Mesothelial cell of epicardium (in vitro differentiated cells): ENCODE measurements around the gene CLIP3. TPM values are rescaled to one million over a fixed set of nuclear protein-coding genes. Genes with fewer than 3 reads are reported as not detected.
"Not testable (repeated sequence)": the region's sequence is repeated elsewhere in the genome, so short reads cannot be mapped to it uniquely, and the experiment has no call there.

ENCODE experiments used
- DNase-seq, 2 experiments: peaks; one replicate each; pipeline ENCODE4 v3.0.0; 2021; ENCODE audit warnings: low spot score in 2 of 2; ENCODE audit not compliant: unreplicated experiment in 2 of 2
- H3K27ac Mint-ChIP-seq: 2 replicates; pipeline ENCODE4 v1.8.0; 2021; ENCODE audit warnings: mixed read lengths
- H3K27me3 Mint-ChIP-seq: 2 replicates; pipeline ENCODE4 v1.8.0; 2021; ENCODE audit warnings: low read depth, mixed read lengths
- H3K36me3 Mint-ChIP-seq: 2 replicates; pipeline ENCODE4 v1.8.0; 2021; ENCODE audit warnings: mixed read lengths
- H3K4me1 Mint-ChIP-seq: 2 replicates; pipeline ENCODE4 v1.8.0; 2021; ENCODE audit warnings: mixed read lengths
- H3K4me3 Mint-ChIP-seq: 2 replicates; pipeline ENCODE4 v1.8.0; 2021; ENCODE audit warnings: mild to moderate bottlenecking, moderate library complexity, mixed read lengths
- H3K9me3 Mint-ChIP-seq: 2 replicates; pipeline ENCODE4 v1.8.0; 2021; ENCODE audit warnings: mixed read lengths
- total RNA-seq: library from RNA; stranded (reverse); gene quantifications from 3 replicates; pipeline ENCODE4 v1.2.1, GENCODE V29; 2021
- TF ChIP-seq, protein P1 (sequence below): fragments of 200-600 bp; sonication (generic); IDR thresholded peaks from one replicate; pipeline ENCODE4 v1.5.0; 2021; ENCODE audit warnings: antibody characterized with exemption; ENCODE audit not compliant: unreplicated experiment

CLIP3 gene
- total RNA-seq, 1 donor from 2014 or later, result 59.0 TPM

DNA sequence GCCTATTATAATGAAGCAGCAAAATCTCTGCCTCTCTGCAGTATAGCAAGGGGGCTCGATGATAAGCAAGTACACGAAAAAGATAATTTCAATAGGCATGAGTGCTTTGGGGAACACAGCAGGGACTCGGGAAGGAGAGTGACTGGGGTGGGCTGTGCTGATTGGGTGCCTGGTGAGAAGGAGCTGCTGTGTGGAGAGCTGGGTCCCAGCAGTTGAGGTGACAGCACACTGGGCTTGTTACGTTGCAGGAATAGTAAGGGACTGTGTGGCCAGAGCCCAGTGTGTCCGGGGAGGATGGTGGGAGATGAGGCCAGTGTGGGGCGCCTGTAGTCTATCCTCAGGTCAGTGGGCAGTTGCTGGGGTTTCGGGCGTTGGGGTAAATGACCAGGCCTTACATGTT, 39.4 kb upstream of the CLIP3 start:
- Mint-ChIP-seq H3K36me3 (peaks cover 13% of the 10 kb centered on the region), H3K27ac (no peak overlapping the region), H3K4me1 (peaks cover 3% of the 10 kb centered on the region), H3K9me3 (no peaks in the 10 kb centered on the region), H3K4me3 (no peak overlapping the region), H3K27me3 (no peaks in the 10 kb centered on the region)
- DNase-seq, result no peak
- TF ChIP-seq, protein P1, sequence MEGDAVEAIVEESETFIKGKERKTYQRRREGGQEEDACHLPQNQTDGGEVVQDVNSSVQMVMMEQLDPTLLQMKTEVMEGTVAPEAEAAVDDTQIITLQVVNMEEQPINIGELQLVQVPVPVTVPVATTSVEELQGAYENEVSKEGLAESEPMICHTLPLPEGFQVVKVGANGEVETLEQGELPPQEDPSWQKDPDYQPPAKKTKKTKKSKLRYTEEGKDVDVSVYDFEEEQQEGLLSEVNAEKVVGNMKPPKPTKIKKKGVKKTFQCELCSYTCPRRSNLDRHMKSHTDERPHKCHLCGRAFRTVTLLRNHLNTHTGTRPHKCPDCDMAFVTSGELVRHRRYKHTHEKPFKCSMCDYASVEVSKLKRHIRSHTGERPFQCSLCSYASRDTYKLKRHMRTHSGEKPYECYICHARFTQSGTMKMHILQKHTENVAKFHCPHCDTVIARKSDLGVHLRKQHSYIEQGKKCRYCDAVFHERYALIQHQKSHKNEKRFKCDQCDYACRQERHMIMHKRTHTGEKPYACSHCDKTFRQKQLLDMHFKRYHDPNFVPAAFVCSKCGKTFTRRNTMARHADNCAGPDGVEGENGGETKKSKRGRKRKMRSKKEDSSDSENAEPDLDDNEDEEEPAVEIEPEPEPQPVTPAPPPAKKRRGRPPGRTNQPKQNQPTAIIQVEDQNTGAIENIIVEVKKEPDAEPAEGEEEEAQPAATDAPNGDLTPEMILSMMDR, result no peak

- not testable (repeated sequence) for H3K27ac Mint-ChIP-seq, H3K27me3 Mint-ChIP-seq, H3K4me3 Mint-ChIP-seq, H3K9me3 Mint-ChIP-seq, H3K4me1 Mint-ChIP-seq, DNase-seq
- H3K36me3 Mint-ChIP-seq, result peaks cover 11% of the 10 kb centered on the region
Measured at GRCh38 chr19:36068810-36069499, 36.3 kb upstream of the CLIP3 start.

DNA sequence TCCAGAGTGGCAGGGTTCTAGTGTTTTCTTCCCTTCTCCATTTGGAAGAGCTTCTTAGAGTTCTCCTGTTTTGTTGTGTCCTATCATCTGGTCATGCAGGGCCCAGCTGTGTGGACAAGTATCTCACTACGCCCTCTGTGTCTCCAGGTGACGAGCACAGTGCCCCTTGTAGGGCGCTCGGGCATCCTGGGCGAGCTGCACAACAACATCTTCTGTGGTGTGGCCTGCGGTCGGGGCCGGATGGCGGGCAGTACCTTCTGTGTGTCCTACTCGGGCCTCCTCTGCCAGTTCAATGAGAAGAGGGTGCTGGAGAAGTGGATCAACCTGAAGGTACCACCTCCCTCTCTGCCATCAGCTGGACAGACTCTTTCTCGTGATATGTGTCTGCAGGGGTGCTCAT, 35.0 kb upstream of the CLIP3 start:
- H3K27me3 Mint-ChIP-seq, result no peaks in the 10 kb centered on the region
- peaks cover 11% of the 10 kb centered on the region for H3K36me3 Mint-ChIP-seq
- no peak for DNase-seq
- H3K9me3 Mint-ChIP-seq, result no peaks in the 10 kb centered on the region
- TF ChIP-seq, protein P1, result no peak
- H3K4me1 Mint-ChIP-seq, result peaks cover 3% of the 10 kb centered on the region
- H3K4me3 Mint-ChIP-seq, result no peak overlapping the region
- H3K27ac Mint-ChIP-seq, result no peak overlapping the region

DNA sequence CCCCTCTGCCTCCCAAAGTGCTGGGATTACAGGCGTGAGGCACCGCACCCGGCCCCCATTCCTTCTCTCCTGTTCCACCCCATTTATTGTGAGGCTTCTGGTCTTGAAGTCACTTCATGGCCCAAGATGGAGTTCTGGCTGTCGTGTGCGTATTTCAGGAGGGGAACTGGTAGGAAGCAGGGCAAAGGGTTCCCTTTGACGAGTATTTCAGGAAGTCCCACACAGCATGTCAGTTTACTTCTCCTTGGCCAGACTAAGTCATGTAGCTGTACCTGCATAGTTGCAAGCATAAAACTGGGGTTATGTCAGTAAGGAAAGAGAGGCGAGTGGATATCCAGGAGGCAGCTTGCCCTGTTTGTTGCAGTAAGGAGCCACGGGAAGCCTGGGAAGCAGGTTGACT, 32.2 kb upstream of the CLIP3 start:
- no peak overlapping the region for H3K4me3 Mint-ChIP-seq
- H3K36me3 Mint-ChIP-seq, result peaks cover 6% of the 10 kb centered on the region
- no peak overlapping the region for H3K27ac Mint-ChIP-seq
- H3K9me3 Mint-ChIP-seq, result no peaks in the 10 kb centered on the region
- TF ChIP-seq, protein P1, result no peak
- no peaks in the 10 kb centered on the region for H3K4me1 Mint-ChIP-seq
- DNase-seq, result no peak
- no peaks in the 10 kb centered on the region for H3K27me3 Mint-ChIP-seq

- Mint-ChIP-seq H3K36me3 (no peaks in the 10 kb centered on the region), H3K4me1 (peaks cover under 1% of the 10 kb centered on the region), H3K27ac (no peak overlapping the region), H3K27me3 (no peaks in the 10 kb centered on the region), H3K9me3 (no peaks in the 10 kb centered on the region), H3K4me3 (no peak overlapping the region)
- DNase-seq, result no peak
- TF ChIP-seq, protein P1, result no peak
Measured at GRCh38 chr19:36061367-36061766, 28.7 kb upstream of the CLIP3 start.

DNA sequence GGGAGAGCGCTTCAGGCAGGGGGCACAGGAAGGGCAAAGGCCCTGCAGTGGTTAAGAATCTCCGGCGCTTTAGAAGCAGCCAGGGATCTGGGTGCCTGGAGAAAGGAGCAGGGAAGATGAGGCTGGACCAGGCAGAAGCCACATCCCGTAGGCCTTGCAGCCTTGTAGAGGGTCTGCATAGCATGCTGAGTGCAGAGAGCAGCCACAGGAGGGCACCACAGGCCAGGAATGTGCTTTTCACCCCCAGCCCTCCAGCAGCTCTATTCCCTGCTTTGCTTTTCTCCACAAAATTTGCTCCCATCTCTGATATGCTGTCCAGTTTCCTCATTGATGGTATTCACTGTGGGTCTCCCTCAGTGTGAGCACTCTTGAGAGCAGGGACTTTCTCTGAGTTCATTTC, 27.8 kb upstream of the CLIP3 start:
- H3K9me3 Mint-ChIP-seq, result no peaks in the 10 kb centered on the region
- DNase-seq, result no peak
- H3K27me3 Mint-ChIP-seq, result no peaks in the 10 kb centered on the region
- H3K36me3 Mint-ChIP-seq, result no peaks in the 10 kb centered on the region
- no peak overlapping the region for H3K4me3 Mint-ChIP-seq
- TF ChIP-seq, protein P1, result no peak
- H3K27ac Mint-ChIP-seq, result no peak overlapping the region
- peaks cover 8% of the 10 kb centered on the region for H3K4me1 Mint-ChIP-seq
